ENCODE data around the gene ANGPT4.

The ANGPT4 gene

GRCh38 chr20:891058-891705, 25.0 kb downstream of the ANGPT4 start:
- no peak for DNase-seq (ENCODE audit: low read depth, low spot score)
- no peak overlapping the region for H3K4me3 ChIP-seq (ENCODE audit: low read depth, low read length)
- POLR2A ChIA-PET: no interaction called here
- CTCF ChIA-PET: interaction anchor here (1.4 kb wide), 1 partner anchor 65 kb away, joined by 4 read pairs; no protein-coding TSS in a partner anchor
- no peak for TF ChIP-seq CTCF (IDR thresholded peaks at IDR 0.05; ENCODE audit: insufficient read depth, low read length, missing control alignments)

- ChIA-PET POLR2A (no interaction called here), CTCF (interaction anchor here (1.4 kb wide), 1 partner anchor 65 kb away, joined by 4 read pairs; no protein-coding TSS in a partner anchor)
- no peak overlapping the region for H3K4me3 ChIP-seq (ENCODE audit: low read depth, low read length)
- no peak for DNase-seq (ENCODE audit: low read depth, low spot score)
- no peak for TF ChIP-seq CTCF (IDR thresholded peaks at IDR 0.05; ENCODE audit: insufficient read depth, low read length, missing control alignments)
These were observed 25.5 kb downstream of the ANGPT4 start for GRCh38 chr20:890666-891057.

- no peak for DNase-seq (ENCODE audit: low read depth, low spot score)
- no peak for TF ChIP-seq CTCF (IDR thresholded peaks at IDR 0.05; ENCODE audit: insufficient read depth, low read length, missing control alignments)
- ChIA-PET CTCF (interaction anchor here (1.4 kb wide), 1 partner anchor 66 kb away, joined by 4 read pairs; no protein-coding TSS in a partner anchor), POLR2A (interaction anchor here (0.8 kb wide), 1 partner anchor 29 kb away, joined by 3 read pairs; no protein-coding TSS in a partner anchor)
- no peak overlapping the region for H3K4me3 ChIP-seq (ENCODE audit: low read depth, low read length)
These were observed 26.1 kb downstream of the ANGPT4 start for GRCh38 chr20:889932-890463.

GRCh38 chr20:889106-889505, 27.0 kb downstream of the ANGPT4 start:
- ChIA-PET POLR2A (no interaction called here), CTCF (no interaction called here)
- no peak overlapping the region for H3K4me3 ChIP-seq (ENCODE audit: low read depth, low read length)
- DNase-seq (ENCODE audit: low read depth, low spot score): no peak
- no peak for TF ChIP-seq CTCF (IDR thresholded peaks at IDR 0.05; ENCODE audit: insufficient read depth, low read length, missing control alignments)

GRCh38 chr20:888057-888456, 28.1 kb downstream of the ANGPT4 start:
- no peak overlapping the region for H3K4me3 ChIP-seq (ENCODE audit: low read depth, low read length)
- ChIA-PET CTCF (no interaction called here), POLR2A (no interaction called here)
- TF ChIP-seq CTCF (IDR thresholded peaks at IDR 0.05; ENCODE audit: insufficient read depth, low read length, missing control alignments): no peak
- DNase-seq (ENCODE audit: low read depth, low spot score): no peak

- POLR2A ChIA-PET: no interaction called here
- CTCF ChIA-PET: no interaction called here
- TF ChIP-seq CTCF (IDR thresholded peaks at IDR 0.05; ENCODE audit: insufficient read depth, low read length, missing control alignments): no peak
- no peak for DNase-seq (ENCODE audit: low read depth, low spot score)
- H3K4me3 ChIP-seq (ENCODE audit: low read depth, low read length): no peak overlapping the region
These were observed 29.0 kb downstream of the ANGPT4 start for GRCh38 chr20:887137-887536.
